Neural cell (in vitro differentiated cells): ENCODE results near the gene C1orf105.

Experiments
- CTCF ChIP-seq: fragments of 450-650 bp; IDR thresholded peaks from 2 replicates; pipeline ENCODE4 v1.5.1; 2014; ENCODE audit warnings: antibody characterized with exemption, mild to moderate bottlenecking, moderate library complexity; ENCODE audit not compliant: poor library complexity, severe bottlenecking
- EP300 ChIP-seq: fragments of 450-650 bp; conservative IDR thresholded peaks from 2 replicates; pipeline ENCODE4 v1.6.1; 2014; ENCODE audit warnings: antibody characterized with exemption, mild to moderate bottlenecking, moderate library complexity; ENCODE audit not compliant: poor library complexity, severe bottlenecking
- EZH2 ChIP-seq: fragments of 200-600, 300-800 bp; shearing (Covaris generic), sonication (generic); IDR thresholded peaks from 2 replicates; pipeline ENCODE4 v1.6.1; 2014; ENCODE audit warnings: antibody characterized with exemption, low read length, borderline replicate concordance, mild to moderate bottlenecking; ENCODE audit not compliant: insufficient read depth, poor library complexity, severe bottlenecking
- MXI1 ChIP-seq: fragments of 450-650 bp; conservative IDR thresholded peaks from 2 replicates; pipeline ENCODE4 v1.6.1; 2014; ENCODE audit warnings: antibody characterized with exemption, mild to moderate bottlenecking; ENCODE audit not compliant: poor library complexity, severe bottlenecking
- POLR2AphosphoS5 ChIP-seq: IDR thresholded peaks from 2 replicates; pipeline ENCODE4 v1.6.1; 2012
- RAD21 ChIP-seq: fragments of 450-650 bp; conservative IDR thresholded peaks from 2 replicates; pipeline ENCODE4 v1.6.1; 2014; ENCODE audit warnings: antibody characterized with exemption, mild to moderate bottlenecking, moderate library complexity
- REST ChIP-seq: IDR thresholded peaks from 2 replicates; pipeline ENCODE4 v1.6.1; 2012; ENCODE audit warnings: borderline replicate concordance
- SMC3 ChIP-seq: fragments of 450-650 bp; conservative IDR thresholded peaks from 2 replicates; pipeline ENCODE4 v1.6.1; 2014; ENCODE audit warnings: antibody characterized with exemption, mild to moderate bottlenecking, moderate library complexity; ENCODE audit not compliant: poor library complexity
- TAF1 ChIP-seq: IDR thresholded peaks from 2 replicates; pipeline ENCODE4 v1.6.1; 2012; ENCODE audit warnings: low read depth

- TF ChIP-seq TAF1: no peak
- no peak for TF ChIP-seq MXI1
- TF ChIP-seq CTCF: no peak
- no peak for TF ChIP-seq POLR2AphosphoS5
- TF ChIP-seq EZH2: no peak
- TF ChIP-seq SMC3: no peak
- TF ChIP-seq RAD21: no peak
- no peak for TF ChIP-seq REST
- TF ChIP-seq EP300: no peak
These were observed 90.0 kb downstream of the C1orf105 start for GRCh38 chr1:172510479-172510878.
